H4 (cell line): ENCODE data around the gene PSME1. TPM values are rescaled to one million over a fixed set of nuclear protein-coding genes. Genes with fewer than 3 reads are reported as not detected.

Experiments used
- DNase-seq: peaks from one replicate; pipeline ENCODE4 v3.0.0-alpha.2; 2015; ENCODE audit warnings: low spot score
- total RNA-seq: library from RNA; depleted of rRNA; stranded (reverse); fragments of >200 nt; shearing (Covaris generic); gene quantifications from 2 replicates; pipeline ENCODE4 v1.2.3, GENCODE V29; 2014

The PSME1 gene
- total RNA-seq, 1 experiment from 2014 or later, result 638 TPM

- DNase-seq, result no peak
These were observed 36.4 kb downstream of the PSME1 start for GRCh38 chr14:24172261-24172860.

GRCh38 chr14:24172871-24173281, 36.9 kb downstream of the PSME1 start:
- DNase-seq, result no peak

- DNase-seq, result no peak
These were observed 40.6 kb downstream of the PSME1 start for GRCh38 chr14:24176599-24176998.

- DNase-seq, result no peak
These were observed 41.2 kb downstream of the PSME1 start for GRCh38 chr14:24177041-24177825.

- no peak for DNase-seq
These were observed 41.9 kb downstream of the PSME1 start for GRCh38 chr14:24177891-24178290.

- no peak for DNase-seq
These were observed 42.6 kb downstream of the PSME1 start for GRCh38 chr14:24178399-24179178.

- no peak for DNase-seq
These were observed 43.4 kb downstream of the PSME1 start for GRCh38 chr14:24179294-24179960.

- DNase-seq, result peak; percentile 43
These were observed 44.2 kb downstream of the PSME1 start for GRCh38 chr14:24179961-24180796.

- DNase-seq, result no peak
These were observed 45.5 kb downstream of the PSME1 start for GRCh38 chr14:24181371-24182077.

GRCh38 chr14:24182110-24182882, 46.3 kb downstream of the PSME1 start:
- no peak for DNase-seq

- DNase-seq, result no peak
These were observed 47.1 kb downstream of the PSME1 start for GRCh38 chr14:24183014-24183481.

- DNase-seq, result no peak
These were observed 48.3 kb downstream of the PSME1 start for GRCh38 chr14:24184104-24184970.

GRCh38 chr14:24185026-24185425, 49.0 kb downstream of the PSME1 start:
- DNase-seq, result no peak

GRCh38 chr14:24185741-24186140, 49.7 kb downstream of the PSME1 start:
- no peak for DNase-seq

- no peak for DNase-seq
These were observed 51.0 kb downstream of the PSME1 start for GRCh38 chr14:24186831-24187538.

- DNase-seq, result no peak
These were observed 51.5 kb downstream of the PSME1 start for GRCh38 chr14:24187539-24187915.
